ENCODE measurements around the gene TMEM245. TPM values are rescaled to one million over a fixed set of nuclear protein-coding genes. Genes with fewer than 3 reads are reported as not detected.

The TMEM245 gene
- total and polyA plus RNA-seq, 2 donors (not counting 3 experiments of a cell fraction or from before 2014, with no cell fraction given) = 44.2 to 48.0 TPM

GRCh38 chr9:108997112-108997511 is 122.6 kb downstream of the TMEM245 start:
- Histone ChIP-seq H3K27ac (ENCODE audit: insufficient read depth, low read depth, low read length) (no peak overlapping the region), H3K9ac (replicated peaks; ENCODE audit: extremely low read depth, insufficient read depth, low read length) (no peak overlapping the region), H2AFZ (ENCODE audit: low read depth, low read length) (no peak overlapping the region), H4K20me1 (replicated peaks; ENCODE audit: control insufficient read depth, extremely low read depth, insufficient read depth, low read length) (no peaks in the 10 kb centered on the region), H3K4me1 (ENCODE audit: control insufficient read depth, extremely low read depth, insufficient read depth, low read length) (peaks cover 42% of the 10 kb centered on the region), H3K27me3 (ENCODE audit: control insufficient read depth in 2 of 2, insufficient read depth in 2 of 2, low read length in 2 of 2) (no peaks in the 10 kb centered on the region), H3K4me3 (replicated peaks in 1 of 3; ENCODE audit: insufficient read depth in 1 of 3, low read depth in 1 of 3, low read length in 3 of 3) (no peak overlapping the region), H3K79me2 (ENCODE audit: control insufficient read depth, insufficient read depth, low read length) (peaks cover 59% of the 10 kb centered on the region), H3K9me3 (replicated peaks; ENCODE audit: control insufficient read depth, insufficient read depth, low read length) (no peaks in the 10 kb centered on the region), H3K36me3 (ENCODE audit: control insufficient read depth in 2 of 2, extremely low read depth in 1 of 2, insufficient read depth in 2 of 2, low read length in 2 of 2) (no peaks in the 10 kb centered on the region), H3K4me2 (ENCODE audit: insufficient read depth, low read length) (no peak overlapping the region), H3K9me1 (replicated peaks; ENCODE audit: control insufficient read depth, extremely low read depth, insufficient read depth, low read length) (no peaks in the 10 kb centered on the region)
- intact Hi-C loops (cut with micrococcal nuclease) (no loop called here), dilution Hi-C loops (cut with MboI; ENCODE audit: extremely low pct_ligation_motif_present, low sequenced_read_pairs) (no loop called here)
- FAIRE-seq (no peak), DNase-seq (ENCODE audit: low read depth, low spot score) (no peak)
- no TSS peak for BruUV-seq (replicated peaks)
- ChIA-PET CTCF (interaction anchor here (1.6 to 2.0 kb wide), 2 partner anchors 15 to 44 kb away, joined by 3 to 7 read pairs; no protein-coding TSS in a partner anchor), POLR2A (no interaction called here)
- no peak for TF ChIP-seq MYC (IDR thresholded peaks at IDR 0.05; ENCODE audit: low read depth, low read length)
- TF ChIP-seq MAX (IDR thresholded peaks at IDR 0.05; ENCODE audit: insufficient read depth, insufficient read length) = no peak
- TF ChIP-seq GATA2 (IDR thresholded peaks at IDR 0.05; ENCODE audit: insufficient read depth, insufficient read length, low read depth, low read length) = no peak
- no peak for TF ChIP-seq POLR2A (IDR thresholded peaks at IDR 0.05; ENCODE audit: low read depth, low read length)
- TF ChIP-seq POLR2AphosphoS5 (IDR thresholded peaks at IDR 0.05; ENCODE audit: insufficient read depth, low read depth, low read length) = no peak
- TF ChIP-seq CTCF (IDR thresholded peaks at IDR 0.05; ENCODE audit: extremely low read depth in 1 of 2, insufficient read depth in 1 of 2, low read depth in 1 of 2, low read length in 2 of 2) = no peak
- TF ChIP-seq EZH2 (IDR thresholded peaks at IDR 0.05; ENCODE audit: borderline replicate concordance, low read depth, low read length, severe bottlenecking) = no peak
- TF ChIP-seq FOS (IDR thresholded peaks at IDR 0.05; ENCODE audit: borderline replicate concordance, insufficient read depth, low read length) = no peak
- TF ChIP-seq JUN (IDR thresholded peaks at IDR 0.05; ENCODE audit: borderline replicate concordance, insufficient read depth, insufficient read length, low read depth) = no peak
